Myocyte (in vitro differentiated cells): Measurements from ENCODE around the gene RNU6-7. TPM values are rescaled to one million over a fixed set of nuclear protein-coding genes. Genes with fewer than 3 reads are reported as not detected.

Source experiments
- total RNA-seq: library from RNA; depleted of rRNA; stranded (reverse); fragments of >200 nt; gene quantifications from 2 replicates; pipeline ENCODE4 v1.2.3, GENCODE V29; 2014

The RNU6-7 gene
- total RNA-seq, 1 donor from 2014 or later, result not detected

Other genes starting within 250 kb of the RNU6-7 start
- gene ARHGAP5, start 124.7 kb upstream of the RNU6-7 start, total RNA-seq, result 51.2 and 54.6 TPM in 2 replicates
- not detected in 2 replicates for gene RNU6-8, start 1.2 kb downstream of the RNU6-7 start, total RNA-seq
- gene AKAP6, start 127.3 kb downstream of the RNU6-7 start, total RNA-seq, result 64.9 and 130 TPM in 2 replicates